ENCODE measurements around the gene DPH7.

The DPH7 gene

DNA sequence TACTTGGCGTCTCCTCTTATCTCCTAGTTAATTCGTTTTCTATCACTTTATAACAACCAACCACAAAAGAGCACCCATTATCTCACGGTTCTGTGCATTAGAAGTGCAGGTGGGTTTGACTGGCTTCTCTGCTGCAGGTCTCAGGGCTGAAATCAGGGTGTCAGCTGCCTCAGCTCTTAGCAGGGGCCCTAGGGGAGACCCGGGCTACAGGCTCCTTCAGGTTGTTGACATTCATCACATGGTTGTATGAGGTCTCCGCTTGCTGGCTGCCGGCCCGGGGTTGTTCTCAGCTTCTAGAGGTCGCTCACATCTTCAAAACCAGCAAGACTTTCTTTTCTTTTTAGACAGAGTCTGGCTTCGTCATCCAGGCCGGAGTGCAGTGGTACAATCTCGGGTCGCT is 14.5 kb upstream of the DPH7 start:
- TF ChIP-seq, protein P1, sequence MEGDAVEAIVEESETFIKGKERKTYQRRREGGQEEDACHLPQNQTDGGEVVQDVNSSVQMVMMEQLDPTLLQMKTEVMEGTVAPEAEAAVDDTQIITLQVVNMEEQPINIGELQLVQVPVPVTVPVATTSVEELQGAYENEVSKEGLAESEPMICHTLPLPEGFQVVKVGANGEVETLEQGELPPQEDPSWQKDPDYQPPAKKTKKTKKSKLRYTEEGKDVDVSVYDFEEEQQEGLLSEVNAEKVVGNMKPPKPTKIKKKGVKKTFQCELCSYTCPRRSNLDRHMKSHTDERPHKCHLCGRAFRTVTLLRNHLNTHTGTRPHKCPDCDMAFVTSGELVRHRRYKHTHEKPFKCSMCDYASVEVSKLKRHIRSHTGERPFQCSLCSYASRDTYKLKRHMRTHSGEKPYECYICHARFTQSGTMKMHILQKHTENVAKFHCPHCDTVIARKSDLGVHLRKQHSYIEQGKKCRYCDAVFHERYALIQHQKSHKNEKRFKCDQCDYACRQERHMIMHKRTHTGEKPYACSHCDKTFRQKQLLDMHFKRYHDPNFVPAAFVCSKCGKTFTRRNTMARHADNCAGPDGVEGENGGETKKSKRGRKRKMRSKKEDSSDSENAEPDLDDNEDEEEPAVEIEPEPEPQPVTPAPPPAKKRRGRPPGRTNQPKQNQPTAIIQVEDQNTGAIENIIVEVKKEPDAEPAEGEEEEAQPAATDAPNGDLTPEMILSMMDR (IDR thresholded peaks at IDR 0.05; ENCODE audit: control insufficient read depth, extremely low read depth, insufficient read depth) = no peak
- DNase-seq (ENCODE audit: low read depth) = no peak
- peak overlapping the region; percentile 35 for H3K4me3 ChIP-seq (ENCODE audit: low read depth, low read length)

DNA sequence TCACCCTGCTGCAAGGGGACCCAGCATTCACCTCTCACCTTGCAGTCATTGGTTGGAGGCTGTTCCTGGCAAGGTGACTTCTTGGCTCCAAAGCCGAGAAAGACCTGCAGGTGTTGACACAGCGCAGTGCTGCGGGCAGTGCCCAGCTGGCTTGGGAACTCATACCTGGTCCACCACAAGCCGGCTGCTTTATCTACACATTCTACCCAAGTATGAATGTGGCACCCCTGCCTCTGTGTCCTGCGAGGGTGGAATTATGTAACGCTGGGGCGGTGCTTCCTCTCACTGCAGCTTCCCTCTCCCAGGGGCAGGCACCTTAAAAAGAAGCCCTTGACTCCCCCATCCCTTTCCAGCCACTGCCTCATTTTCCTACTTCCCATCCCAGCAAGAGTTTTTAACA is 14.0 kb upstream of the DPH7 start:
- peak overlapping the region; percentile 35 for H3K4me3 ChIP-seq (ENCODE audit: low read depth, low read length)
- TF ChIP-seq, protein P1 (IDR thresholded peaks at IDR 0.05; ENCODE audit: control insufficient read depth, extremely low read depth, insufficient read depth) = no peak
- DNase-seq (ENCODE audit: low read depth) = peak; percentile 81

DNA sequence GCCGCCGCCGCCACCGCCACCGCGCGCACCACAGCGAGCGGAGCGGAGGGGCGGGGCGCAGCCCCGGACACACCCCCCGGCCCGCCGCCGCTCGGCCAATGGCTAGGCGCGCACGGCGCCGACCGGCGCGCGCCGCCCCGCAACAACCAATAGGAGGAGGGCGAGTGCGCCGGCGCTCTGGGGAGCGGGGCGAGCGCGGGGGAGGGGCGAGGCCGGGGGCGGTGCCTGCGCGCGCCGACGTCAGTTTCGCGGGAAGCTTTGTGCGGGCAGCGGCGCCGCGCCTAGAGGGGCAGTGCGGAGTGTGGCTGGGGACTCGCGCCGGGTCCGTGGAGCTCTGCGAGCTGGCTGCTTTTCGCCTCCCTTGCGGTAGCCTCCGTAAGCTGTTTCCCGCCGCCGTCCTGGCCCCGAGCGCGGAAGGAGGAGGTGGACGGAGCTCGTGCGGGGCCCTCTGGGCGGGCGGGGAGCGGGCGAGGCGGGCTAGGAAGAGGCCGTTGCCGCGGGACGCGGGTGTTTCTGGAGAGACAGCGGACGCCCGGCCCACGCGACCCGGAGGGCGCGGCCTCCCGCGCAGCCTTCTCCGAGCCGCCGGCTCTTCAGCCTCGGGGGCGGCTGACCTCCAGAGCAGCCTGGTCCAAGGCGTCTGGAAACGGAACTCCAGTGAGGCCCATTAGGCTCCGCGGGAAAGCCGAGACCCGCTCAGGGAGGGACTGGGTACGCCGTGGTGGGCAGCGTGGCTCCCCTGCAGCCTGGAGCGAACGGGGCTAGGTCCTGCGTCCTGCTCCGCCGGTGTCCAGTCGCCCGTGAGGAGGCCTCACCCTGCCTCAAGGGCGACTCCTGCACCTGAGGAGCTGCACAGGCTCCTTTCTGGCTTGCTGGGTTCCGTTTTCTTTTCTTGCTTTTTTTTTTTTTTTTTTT is 12.0 kb upstream of the DPH7 start, which contains the start of gene ZMYND19:
Gene ZMYND19 (minus strand): TSS at position 44 of the 915 bp plus-strand sequence. CDS start 249 bp downstream, outside the sequence.
- TF ChIP-seq, protein P1 (IDR thresholded peaks at IDR 0.05; ENCODE audit: control insufficient read depth, extremely low read depth, insufficient read depth) = no peak

DNA sequence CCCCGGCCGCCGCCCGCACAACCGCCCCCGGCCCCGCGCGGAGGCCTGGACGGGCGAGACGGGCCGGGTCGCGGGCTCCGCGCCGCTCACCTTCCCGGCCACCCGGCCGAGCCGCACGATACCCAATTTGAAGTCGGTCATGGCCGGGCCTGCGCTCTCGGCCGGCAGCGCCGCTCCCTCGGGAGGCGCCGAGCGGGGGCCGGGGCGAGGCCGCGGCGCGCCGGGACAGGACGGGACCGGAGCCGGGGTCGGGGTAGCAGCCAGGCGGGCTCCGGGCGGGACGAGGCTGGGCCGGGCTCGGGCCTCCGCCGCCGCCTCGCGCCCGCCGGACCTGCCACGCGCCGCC is 11.4 kb upstream of the DPH7 start:
- TF ChIP-seq, protein P1 (IDR thresholded peaks at IDR 0.05; ENCODE audit: control insufficient read depth, extremely low read depth, insufficient read depth) = no peak
- H3K4me3 ChIP-seq (ENCODE audit: low read depth, low read length) = peak overlapping the region; percentile 88
- no peak for DNase-seq (ENCODE audit: low read depth)

More for the DNA sequence above, 12.0 kb upstream of the DPH7 start, which contains the start of gene ZMYND19:
- H3K4me3 ChIP-seq (ENCODE audit: low read depth, low read length) = peak within 1 kb of the TSS; percentile 88
- DNase-seq (ENCODE audit: low read depth) = no peak

DNA sequence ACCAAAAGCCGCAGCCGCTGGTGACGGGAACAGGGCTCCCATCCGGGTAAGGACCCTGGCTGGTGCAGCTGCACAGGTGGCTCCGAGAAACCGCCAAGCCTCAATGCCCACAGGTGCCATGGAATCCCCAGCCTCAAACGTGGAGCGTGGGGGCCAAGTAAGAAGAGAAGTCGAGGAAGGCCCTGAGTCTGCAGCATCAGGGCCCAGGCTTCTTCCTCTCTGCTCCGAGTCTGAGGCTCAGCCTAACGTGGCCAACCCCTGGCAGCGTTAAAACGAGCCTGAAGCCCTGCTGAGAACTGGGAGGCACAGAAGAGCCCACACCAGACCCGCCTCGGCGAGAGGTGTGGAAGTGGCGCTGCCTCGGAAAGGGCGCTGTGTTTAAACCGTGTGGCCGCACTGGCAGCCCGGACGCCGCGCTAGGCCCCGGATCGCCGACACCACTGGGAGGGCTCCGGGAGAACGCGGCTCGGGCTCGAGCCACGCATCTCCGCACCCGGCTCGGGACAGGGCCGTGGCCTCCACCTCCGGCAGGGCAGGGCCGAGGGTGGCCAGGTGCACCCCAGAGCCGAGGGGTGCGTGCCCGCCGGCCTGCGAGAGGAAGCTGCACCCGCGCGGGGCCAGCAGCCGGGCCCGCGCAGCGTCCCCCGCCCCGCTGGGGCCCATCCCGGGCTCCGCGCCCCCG is 10.9 kb upstream of the DPH7 start:
- no peak for DNase-seq (ENCODE audit: low read depth)
- H3K4me3 ChIP-seq (ENCODE audit: low read depth, low read length) = peak overlapping the region; percentile 88
- TF ChIP-seq, protein P1 (IDR thresholded peaks at IDR 0.05; ENCODE audit: control insufficient read depth, extremely low read depth, insufficient read depth) = no peak

DNA sequence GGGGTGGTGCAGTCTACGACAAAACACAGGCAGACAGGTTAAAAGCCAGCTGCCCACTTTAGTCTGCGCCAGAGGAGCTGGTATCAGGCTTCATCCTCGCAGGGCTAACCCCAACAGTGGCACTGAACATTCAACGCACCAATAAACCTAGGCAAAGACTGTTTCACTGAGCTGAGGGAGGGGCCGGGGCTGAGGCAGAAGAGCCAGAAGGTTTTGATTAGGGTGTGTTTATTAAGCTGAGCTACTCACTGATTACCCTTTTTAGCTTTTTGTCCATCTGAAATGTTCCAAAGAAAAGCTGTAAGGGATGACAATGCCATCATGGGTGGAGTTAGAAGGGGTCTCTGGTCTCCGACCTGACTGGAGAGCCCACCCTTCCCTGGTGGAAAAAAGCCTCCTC is 10.2 kb upstream of the DPH7 start:
- H3K4me3 ChIP-seq (ENCODE audit: low read depth, low read length) = peak overlapping the region; percentile 88
- no peak for DNase-seq (ENCODE audit: low read depth)
- TF ChIP-seq, protein P1 (IDR thresholded peaks at IDR 0.05; ENCODE audit: control insufficient read depth, extremely low read depth, insufficient read depth) = no peak

Measured in LNCaP clone FGC (cell line).